Esophagus squamous epithelium (tissue), 4 donors: ENCODE results near the gene WRAP53.

Experiments
- CTCF ChIP-seq, 6 experiments: fragments of 450-650 bp in 4 of 6; fragments of 200-600 bp in 2 of 6; sonication (generic) in 2 of 6; IDR thresholded peaks; one replicate each; pipeline ENCODE4 v1.5.1; 2016 to 2019; ENCODE audit warnings: antibody characterized with exemption in 6 of 6, mild to moderate bottlenecking in 4 of 6, moderate library complexity in 4 of 6
- POLR2A ChIP-seq, 4 donors: fragments of 450-650 bp; IDR thresholded peaks; one replicate each; pipeline ENCODE4 v1.6.1; 2017; ENCODE audit warnings: antibody characterized with exemption in 4 of 4, mild to moderate bottlenecking in 4 of 4, moderate library complexity in 3 of 4

GRCh38 chr17:7705269-7706255, 17.3 kb downstream of the WRAP53 start:
- no peak for TF ChIP-seq POLR2A (IDR thresholded peaks at IDR 0.05)
- TF ChIP-seq CTCF (IDR thresholded peaks at IDR 0.05), result no peak
